OCI-LY1 (cell line): ENCODE measurements around the gene SPEM1.

ENCODE experiments used
- H2AFZ ChIP-seq: fragments of 200-600 bp; sonication (generic), shearing (Covaris generic); 2 replicates; pipeline ENCODE4 v1.6.0; 2014; ENCODE audit warnings: antibody characterized with exemption, mild to moderate bottlenecking, low read length
- H3F3A ChIP-seq: fragments of 200-600 bp; sonication (generic), shearing (Covaris generic); 2 replicates; pipeline ENCODE4 v1.6.0; 2014; ENCODE audit warnings: mild to moderate bottlenecking, antibody characterized with exemption, low read length, moderate library complexity; ENCODE audit not compliant: insufficient read depth
- H3K27ac ChIP-seq: fragments of 200-600 bp; sonication (generic); 2 replicates; pipeline ENCODE4 v1.5.1; 2014; ENCODE audit warnings: low read length, mixed run types, mild to moderate bottlenecking, low read depth; ENCODE audit not compliant: poor library complexity, severe bottlenecking
- H3K27me3 ChIP-seq: fragments of 200-600 bp; sonication (generic); 2 replicates; pipeline ENCODE4 v1.6.0; 2014; ENCODE audit warnings: antibody characterized with exemption, mild to moderate bottlenecking, low read length, moderate library complexity; ENCODE audit not compliant: insufficient read depth
- H3K36me3 ChIP-seq: fragments of 200-600 bp; sonication (generic); 2 replicates; pipeline ENCODE4 v1.6.1; 2014; ENCODE audit warnings: mild to moderate bottlenecking, antibody characterized with exemption, low read length, moderate library complexity, mixed read lengths; ENCODE audit not compliant: insufficient read depth
- H3K4me1 ChIP-seq: fragments of 200-600 bp; sonication (generic); 2 replicates; pipeline ENCODE4 v1.5.1; 2014; ENCODE audit warnings: mild to moderate bottlenecking, low read length, moderate library complexity; ENCODE audit not compliant: insufficient read depth, severe bottlenecking
- H3K4me2 ChIP-seq: fragments of 200-600 bp; sonication (generic), shearing (Covaris generic); 2 replicates; pipeline ENCODE4 v1.6.1; 2014; ENCODE audit warnings: low read length
- H3K4me3 ChIP-seq: fragments of 200-600 bp; sonication (generic); 2 replicates; pipeline ENCODE4 v1.5.1; 2014; ENCODE audit warnings: low read length, low read depth, mild to moderate bottlenecking, mixed read lengths; ENCODE audit not compliant: poor library complexity, severe bottlenecking
- H3K79me2 ChIP-seq: fragments of 200-600 bp; shearing (Covaris generic); 2 replicates; pipeline ENCODE4 v1.6.1; 2016; ENCODE audit warnings: mixed run types, low read length, mixed read lengths; ENCODE audit not compliant: insufficient read depth
- H3K9ac ChIP-seq: fragments of 200-600 bp; sonication (generic), shearing (Covaris generic); 2 replicates; pipeline ENCODE4 v1.6.1; 2014; ENCODE audit warnings: mild to moderate bottlenecking, low read length, mixed read lengths
- H3K9me2 ChIP-seq: fragments of 200-600 bp; sonication (generic), shearing (Covaris generic); 2 replicates; pipeline ENCODE4 v1.6.1; 2014; ENCODE audit warnings: low read depth, mild to moderate bottlenecking, low read length, mixed read lengths
- H3K9me3 ChIP-seq: fragments of 200-600 bp; shearing (Covaris generic); 2 replicates; pipeline ENCODE4 v1.6.1; 2014; ENCODE audit warnings: low read length, mixed read lengths
- H4K20me1 ChIP-seq: fragments of 200-600 bp; sonication (generic), shearing (Covaris generic); 2 replicates; pipeline ENCODE4 v1.6.0; 2016; ENCODE audit warnings: mild to moderate bottlenecking, low read length; ENCODE audit not compliant: insufficient read depth
- CTCF ChIP-seq: fragments of 200-600 bp; sonication (generic), shearing (Covaris generic); IDR thresholded peaks from 2 replicates; pipeline ENCODE4 v1.5.1; 2017; ENCODE audit warnings: mild to moderate bottlenecking, antibody characterized with exemption, low read length, moderate library complexity, mixed read lengths
- EZH2 ChIP-seq: fragments of 200-600 bp; sonication (generic), shearing (Covaris generic); IDR thresholded peaks from 2 replicates; pipeline ENCODE4 v1.8.0; 2017; ENCODE audit warnings: borderline replicate concordance, mixed run types, mild to moderate bottlenecking, antibody characterized with exemption, low read length, moderate library complexity, mixed read lengths

SPEM1 gene

GRCh38 chr17:7435676-7436555 lies 15.8 kb downstream of the SPEM1 start:
- H3K9me2 ChIP-seq: no peaks in the 10 kb centered on the region
- peaks cover 3% of the 10 kb centered on the region; the same call in 1 of the 2 replicates for H3K36me3 ChIP-seq
- no peaks in the 10 kb centered on the region for H3K9me3 ChIP-seq
- no peaks in the 10 kb centered on the region for H3K79me2 ChIP-seq
- peak overlapping the region; percentile 74 for H3K9ac ChIP-seq
- peaks cover 17% of the 10 kb centered on the region for H3K27me3 ChIP-seq
- peaks cover 47% of the 10 kb centered on the region for H3K4me1 ChIP-seq
- peak overlapping the region; percentile 99 for H3K4me2 ChIP-seq
- H2AFZ ChIP-seq: no peak overlapping the region
- peak overlapping the region; percentile 86 for H3K27ac ChIP-seq
- TF ChIP-seq CTCF (peak; percentile 61), EZH2 (no peak)
- peak overlapping the region; percentile 76 for H3K4me3 ChIP-seq
- no peaks in the 10 kb centered on the region for H3F3A ChIP-seq
- H4K20me1 ChIP-seq: no peaks in the 10 kb centered on the region

GRCh38 chr17:7436556-7437368 lies 16.6 kb downstream of the SPEM1 start:
- H3K4me3 ChIP-seq: peak overlapping the region; percentile 76
- H3K79me2 ChIP-seq: no peaks in the 10 kb centered on the region
- TF ChIP-seq EZH2 (no peak), CTCF (peak; percentile 88)
- H3K27me3 ChIP-seq: peaks cover 17% of the 10 kb centered on the region
- H3F3A ChIP-seq: no peaks in the 10 kb centered on the region
- H3K36me3 ChIP-seq: peaks cover 3% of the 10 kb centered on the region; the same call in 1 of the 2 replicates
- no peaks in the 10 kb centered on the region for H4K20me1 ChIP-seq
- peak overlapping the region; percentile 74 for H3K9ac ChIP-seq
- H3K4me2 ChIP-seq: peak overlapping the region; percentile 99
- no peak overlapping the region for H2AFZ ChIP-seq
- H3K9me2 ChIP-seq: no peaks in the 10 kb centered on the region
- no peaks in the 10 kb centered on the region for H3K9me3 ChIP-seq
- H3K27ac ChIP-seq: peak overlapping the region; percentile 86
- H3K4me1 ChIP-seq: peaks cover 48% of the 10 kb centered on the region

GRCh38 chr17:7437369-7437863 lies 17.3 kb downstream of the SPEM1 start:
- TF ChIP-seq CTCF: no peak
- no peak for TF ChIP-seq EZH2
- Histone ChIP-seq H3K27ac (no peak overlapping the region), H2AFZ (no peak overlapping the region), H3K4me3 (peak overlapping the region; percentile 76), H3K4me2 (peak overlapping the region; percentile 65), H3K9me2 (no peaks in the 10 kb centered on the region), H3F3A (no peaks in the 10 kb centered on the region), H4K20me1 (no peaks in the 10 kb centered on the region), H3K79me2 (no peaks in the 10 kb centered on the region), H3K36me3 (peaks cover 3% of the 10 kb centered on the region; the same call in 1 of the 2 replicates), H3K4me1 (peaks cover 48% of the 10 kb centered on the region), H3K9ac (peak overlapping the region; percentile 36; the same call in 1 of the 2 replicates), H3K9me3 (no peaks in the 10 kb centered on the region), H3K27me3 (peaks cover 17% of the 10 kb centered on the region)
